Adipose tissue (tissue), 3 donors: ENCODE data around the gene OR6S1. TPM values are rescaled to one million over a fixed set of nuclear protein-coding genes. Genes with fewer than 3 reads are reported as not detected.
"Not testable (repeated sequence)": the region's sequence is repeated elsewhere in the genome, so short reads cannot be mapped to it uniquely, and the experiment has no call there.

Experiments
- H3K27ac ChIP-seq: one replicate; pipeline ENCODE4 v1.5.1; 2013; ENCODE audit warnings: low read depth, low read length
- WGBS, 3 donors: extraction: QIAGEN DNeasy Blood & Tissue Kit; methylation state at CpG; one replicate each; pipeline ENCODE4 v1.1.7; 2013; 5-methylcytosine and 5-hydroxymethylcytosine counted together
- polyA plus RNA-seq, 3 donors: library from polyadenylated mRNA; stranded (reverse); fragments of 200-250 nt; gene quantifications; one replicate each; pipeline ENCODE4 v1.2.3, GENCODE V29; 2013
- donor health status: healthy with polysubstance abuse.
- donor health status: Bipolar disorder and iron deficiency.
- donor health status: healthy.

Gene OR6S1
- polyA plus RNA-seq, 3 donors, result not detected

DNA sequence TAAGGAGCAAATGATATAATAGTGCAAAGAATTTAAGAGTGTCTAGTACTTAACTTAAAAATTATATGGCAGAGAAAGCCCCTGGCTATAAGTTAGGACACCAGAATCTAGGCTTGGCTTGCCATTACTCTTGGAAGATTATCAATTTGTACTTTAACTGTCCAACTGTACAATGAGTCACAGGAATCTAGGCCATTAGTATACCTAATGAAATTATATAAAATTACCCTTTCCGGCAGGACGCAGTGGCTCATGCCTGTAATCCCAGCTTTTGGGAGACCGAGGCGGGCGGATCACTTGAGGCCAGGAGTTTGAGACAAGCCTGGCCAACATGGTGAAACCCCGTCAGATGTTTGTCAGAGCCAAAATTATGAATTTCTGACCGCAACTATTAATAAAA lies 691 bp upstream of the OR6S1 start:
- 84 to 92% (median 90%) methylated on average over 7 of the region's 7 CpGs for WGBS, 3 donors
- no peak overlapping the region for H3K27ac ChIP-seq

DNA sequence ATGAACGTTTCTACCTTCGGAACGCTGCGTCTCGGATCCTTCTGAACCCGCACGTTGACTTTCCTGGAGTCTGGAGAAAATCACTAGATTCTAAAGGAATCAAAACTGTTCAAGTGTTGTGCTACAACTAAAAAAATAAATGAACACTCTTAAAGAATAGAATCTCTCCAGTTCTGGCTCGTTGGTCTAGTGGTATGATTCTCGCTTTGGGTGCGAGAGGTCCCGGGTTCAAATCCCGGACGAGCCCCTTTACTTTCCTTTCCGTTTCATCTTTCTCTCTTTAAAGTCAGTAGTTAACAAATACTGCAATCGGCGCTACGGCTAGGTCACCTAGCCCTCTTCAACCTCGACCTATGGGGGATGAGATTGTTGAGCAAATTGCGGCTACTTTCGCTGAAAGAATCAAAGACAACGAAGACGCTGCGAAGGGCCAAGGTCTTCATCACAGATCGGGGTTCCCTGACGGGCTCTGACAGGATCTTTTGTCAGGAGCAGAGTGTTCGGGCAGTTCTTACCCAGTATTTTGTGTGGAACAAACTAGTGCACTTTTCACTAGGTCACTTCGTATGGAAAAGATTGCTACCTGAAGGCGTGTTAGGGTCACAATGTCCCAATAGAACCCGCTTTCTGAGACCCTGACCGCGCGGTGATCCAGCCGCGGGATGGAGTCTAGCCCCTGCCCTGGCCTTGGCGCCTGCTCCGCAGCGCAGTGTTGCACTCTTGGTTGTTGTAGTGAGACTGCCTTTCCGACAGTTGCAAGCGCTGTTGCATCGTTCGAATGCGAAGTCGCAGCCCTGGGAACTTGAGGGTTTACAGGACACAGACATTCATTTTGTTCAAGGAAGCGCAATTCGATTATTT lies 8.4 kb downstream of the OR6S1 start:
- WGBS, 3 donors, result 3 to 7% (median 6%) methylated on average over 45 of the region's 45 CpGs
- H3K27ac ChIP-seq, result no peak overlapping the region

DNA sequence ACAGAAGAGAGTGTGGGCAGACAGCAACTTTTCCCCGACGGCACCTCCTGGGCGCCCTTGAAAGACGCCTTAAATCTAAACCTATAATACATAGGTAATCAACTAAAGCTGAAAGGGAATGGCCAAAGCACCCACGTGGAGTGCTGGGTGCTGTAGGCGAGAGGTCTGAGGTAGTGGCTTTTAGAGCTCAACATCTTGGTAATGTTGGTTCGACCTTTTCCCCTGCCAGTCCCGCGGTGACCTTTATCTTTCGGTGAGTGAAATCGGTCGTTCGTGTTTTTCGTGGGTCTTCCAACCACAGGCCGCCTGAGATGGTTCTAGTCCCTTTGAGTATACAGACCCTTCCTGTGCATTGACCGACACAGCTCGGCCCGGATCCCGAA lies 9.1 kb downstream of the OR6S1 start:
- H3K27ac ChIP-seq, result no peak overlapping the region
- 1 to 2% (median 1%) methylated on average over 19 of the region's 19 CpGs for WGBS, 3 donors

DNA sequence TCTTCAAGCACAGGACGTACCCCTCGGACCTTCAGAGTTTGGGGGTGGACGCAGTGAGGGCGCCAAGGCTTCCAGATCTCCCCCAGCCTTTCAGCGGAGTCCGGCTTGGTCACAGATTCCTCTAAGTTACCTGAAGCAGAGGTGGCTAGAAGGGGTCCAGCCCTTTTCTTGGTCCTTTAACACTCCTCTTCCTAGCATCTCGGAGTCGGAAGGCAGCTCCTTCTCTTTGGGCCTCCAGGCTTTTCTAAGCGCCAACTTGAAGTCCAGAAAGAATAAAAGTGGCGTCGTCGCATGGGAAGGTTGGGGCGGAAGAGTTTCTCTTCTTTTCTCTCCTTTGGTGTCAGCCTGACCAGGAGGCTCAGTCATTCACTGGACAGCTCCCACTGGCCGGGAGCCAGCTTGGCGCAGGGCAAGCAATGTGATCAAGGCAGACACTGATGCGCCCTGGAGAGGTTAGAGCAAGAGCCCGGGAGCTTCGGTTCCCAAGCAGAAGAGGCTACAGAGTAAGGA lies 9.6 kb downstream of the OR6S1 start:
- no peak overlapping the region for H3K27ac ChIP-seq
- WGBS, 3 donors, result 0 to 2% (median 1%) methylated on average over 18 of the region's 18 CpGs

DNA sequence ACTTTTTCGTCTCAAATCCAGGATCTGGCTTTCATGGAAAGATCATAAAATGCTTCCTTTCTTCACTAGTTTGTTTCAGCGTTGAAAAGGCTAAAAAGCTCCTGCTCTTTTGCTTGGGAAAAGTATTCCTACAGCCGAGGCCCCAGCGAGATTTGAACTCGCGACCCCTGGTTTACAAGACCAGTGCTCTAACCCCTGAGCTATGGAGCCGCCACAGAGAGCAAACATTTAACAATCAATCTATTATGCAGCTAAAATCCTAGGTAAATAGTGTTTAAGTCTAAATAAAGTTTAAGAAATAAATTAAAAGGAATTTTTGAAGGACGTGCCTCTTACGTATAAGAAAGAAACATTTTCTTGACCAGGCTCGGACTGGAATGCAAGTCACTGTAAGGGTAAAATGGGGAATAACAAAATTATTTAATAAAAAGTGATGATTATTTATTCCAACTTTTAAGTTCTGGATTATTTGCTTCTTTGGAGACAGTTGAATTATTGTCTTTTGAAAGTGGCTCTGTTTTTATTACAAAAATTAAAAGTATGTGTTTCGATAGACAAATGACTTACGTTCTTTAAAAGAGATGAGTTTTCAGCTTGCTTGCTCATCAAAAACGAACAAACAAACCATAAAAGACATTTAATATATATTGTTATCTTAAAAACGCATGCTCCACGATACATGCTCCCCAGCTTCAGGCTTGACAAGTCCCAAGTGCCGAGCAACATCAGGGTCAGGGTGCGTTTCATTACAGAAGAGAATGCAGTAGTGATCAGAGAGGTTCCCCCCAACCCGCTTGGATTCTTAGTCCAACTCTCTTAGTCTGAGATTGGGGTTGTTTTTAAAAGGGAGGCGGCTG lies 10.2 kb downstream of the OR6S1 start:
- H3K27ac ChIP-seq, result no peak overlapping the region
- 2% methylated on average over 19 of the region's 19 CpGs for WGBS, 3 donors

DNA sequence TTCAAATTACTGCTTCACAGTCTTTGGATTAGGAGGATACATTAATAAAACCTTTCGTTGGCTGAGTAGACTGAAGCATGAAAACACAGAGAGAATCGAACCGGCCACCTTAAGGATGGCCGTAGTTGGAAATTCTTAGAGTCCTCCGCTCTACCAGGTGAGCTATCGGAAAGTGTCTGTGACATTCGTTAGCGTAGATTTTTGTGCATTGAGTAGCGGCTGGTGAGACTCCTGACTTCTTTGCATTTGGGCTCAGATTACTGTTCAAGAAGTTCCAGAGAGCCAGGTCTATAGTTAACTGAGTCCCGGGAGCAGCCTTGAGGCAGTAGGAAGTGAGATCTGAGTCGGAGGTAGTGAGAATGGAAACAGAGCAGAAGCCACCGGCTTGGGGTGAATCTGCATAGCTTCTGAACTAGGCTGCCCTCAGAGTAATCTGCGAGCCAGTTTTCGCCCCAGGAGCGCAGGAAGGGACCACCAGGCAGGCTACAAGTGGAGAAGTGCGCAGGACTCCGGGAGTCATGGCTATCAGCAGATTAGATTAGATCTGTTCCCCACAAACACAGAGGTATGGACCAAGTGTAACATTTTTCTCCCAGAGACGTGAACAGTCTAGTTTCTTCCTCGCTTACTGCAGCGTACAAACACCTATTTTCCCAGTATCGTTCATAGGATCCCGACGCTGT lies 11.0 kb downstream of the OR6S1 start:
- WGBS, 3 donors, result 3 to 4% (median 3%) methylated on average over 23 of the region's 23 CpGs
- H3K27ac ChIP-seq, result no peak overlapping the region

DNA sequence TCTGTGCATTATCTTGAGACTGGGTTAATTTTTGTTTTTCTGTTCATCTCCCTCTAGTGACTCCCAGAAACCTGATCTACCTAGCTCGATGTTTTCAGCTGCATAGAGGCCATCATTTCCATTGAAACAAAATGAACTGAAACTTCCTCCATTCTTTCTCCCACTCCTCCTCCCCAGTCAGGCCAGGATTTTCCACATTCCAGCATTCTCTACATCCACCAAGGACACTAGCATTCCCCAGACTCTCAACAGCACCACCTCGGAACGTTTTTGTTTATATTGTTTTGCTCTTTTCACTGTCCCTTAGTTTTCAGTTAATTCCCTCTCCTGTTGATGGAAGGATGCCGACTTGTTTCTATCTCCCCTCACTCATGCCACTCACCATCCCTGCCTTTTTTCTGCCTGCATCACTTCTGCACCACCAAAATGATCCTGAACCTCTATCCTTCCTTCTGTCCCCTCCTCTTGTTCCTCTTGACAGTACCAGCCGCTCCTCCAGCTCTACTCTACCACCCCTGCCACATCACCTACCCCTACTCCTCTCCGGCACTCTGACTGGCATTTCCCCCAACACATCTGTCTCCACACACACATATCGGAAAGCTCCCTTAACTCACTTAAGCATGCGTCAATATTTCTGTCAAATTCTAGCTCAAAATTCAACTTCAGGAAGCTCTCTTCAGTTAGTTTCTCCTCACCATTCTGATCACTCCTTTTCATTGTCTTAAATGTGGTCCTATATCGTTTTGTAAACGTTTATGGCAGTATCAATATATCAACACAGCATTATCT lies 13.2 kb downstream of the OR6S1 start:
- H3K27ac ChIP-seq, result no peak overlapping the region
- WGBS, 3 donors, result 32 to 57% (median 44%) methylated on average over 10 of the region's 10 CpGs

DNA sequence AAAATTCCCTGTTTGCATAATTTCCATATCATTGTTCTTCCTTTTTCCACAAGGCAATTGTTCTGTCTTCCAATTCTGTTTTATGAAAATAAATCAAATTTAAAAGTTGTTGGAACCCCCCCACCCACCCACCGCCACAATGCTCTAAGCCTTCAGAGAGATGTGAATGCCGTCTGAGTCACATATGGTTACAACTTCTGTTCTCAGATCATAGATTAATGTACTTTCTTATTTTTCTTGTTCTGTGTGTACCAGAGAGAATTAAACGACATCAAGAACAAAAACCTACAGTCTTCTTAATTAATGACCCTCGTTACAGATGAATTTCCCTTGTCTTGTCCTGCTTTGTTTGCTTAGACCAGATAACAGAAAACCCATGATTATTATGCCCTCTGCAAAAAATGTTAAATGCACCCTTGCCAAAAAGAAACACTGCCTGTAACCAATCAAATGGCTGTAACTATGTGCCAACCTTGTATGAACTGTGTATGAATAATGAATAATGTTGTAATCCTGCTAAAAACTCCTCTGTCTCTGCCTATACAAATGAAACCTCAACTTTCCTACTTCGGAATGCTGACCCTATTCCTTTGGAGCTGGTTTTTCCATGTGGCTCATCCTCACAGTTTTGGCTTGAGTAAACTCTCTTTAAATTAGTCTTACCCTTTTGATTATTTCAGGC lies 14.0 kb downstream of the OR6S1 start:
- 50 to 64% (median 62%) methylated on average over 5 of the region's 5 CpGs for WGBS, 3 donors
- H3K27ac ChIP-seq, result no peak overlapping the region

DNA sequence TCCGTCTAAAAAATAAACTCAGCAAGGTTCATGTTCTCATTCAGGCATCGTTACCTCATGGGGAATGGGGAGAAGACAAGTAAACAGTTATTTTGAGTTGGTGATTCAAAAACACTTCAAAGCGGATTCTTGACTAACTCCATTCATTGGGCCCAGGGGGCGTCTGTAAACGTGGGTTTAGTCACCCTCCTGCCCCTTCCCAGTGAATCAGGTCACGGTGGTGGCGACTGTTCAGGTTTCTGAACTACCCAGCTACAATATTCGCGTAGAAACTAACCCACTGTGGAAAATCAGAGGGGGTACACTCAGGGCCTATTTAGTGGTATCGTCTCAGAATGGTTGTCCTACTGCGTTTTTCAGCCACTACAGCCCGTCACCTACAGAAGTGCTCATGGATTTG lies 15.2 kb downstream of the OR6S1 start:
- 13 to 30% (median 23%) methylated on average over 12 of the region's 12 CpGs for WGBS, 3 donors
- H3K27ac ChIP-seq, result no peak overlapping the region

DNA sequence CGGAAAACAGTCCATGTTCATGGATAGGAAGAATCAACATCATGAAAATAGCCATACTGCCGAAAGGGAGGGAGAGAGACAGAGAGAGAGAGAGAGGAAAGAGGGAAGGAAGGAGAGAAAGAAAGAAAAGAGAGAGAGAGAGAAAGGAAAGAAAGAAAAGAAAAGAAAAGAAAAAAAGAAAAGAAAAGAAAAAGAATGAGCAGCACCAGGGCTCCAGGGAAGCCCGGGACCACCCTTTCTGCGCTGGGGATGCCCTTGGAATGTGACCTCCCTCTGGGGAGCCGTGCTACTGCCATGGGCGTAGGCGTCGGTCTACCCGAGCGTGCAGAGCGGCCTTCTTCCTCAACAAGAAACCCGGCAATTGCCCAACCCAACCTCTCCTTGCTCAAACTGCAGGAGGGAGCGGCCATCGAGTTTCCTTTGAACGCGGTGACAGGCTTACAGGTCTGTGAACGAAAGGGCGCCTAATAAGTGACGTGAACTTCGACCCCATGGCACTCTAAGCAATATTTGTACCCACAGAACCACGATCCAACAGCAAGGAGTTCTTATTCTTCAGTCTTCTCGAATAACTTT lies 16.9 kb downstream of the OR6S1 start:
- H3K27ac ChIP-seq, result no peak overlapping the region
- 5 to 8% (median 7%) methylated on average over 22 of the region's 22 CpGs for WGBS, 3 donors

DNA sequence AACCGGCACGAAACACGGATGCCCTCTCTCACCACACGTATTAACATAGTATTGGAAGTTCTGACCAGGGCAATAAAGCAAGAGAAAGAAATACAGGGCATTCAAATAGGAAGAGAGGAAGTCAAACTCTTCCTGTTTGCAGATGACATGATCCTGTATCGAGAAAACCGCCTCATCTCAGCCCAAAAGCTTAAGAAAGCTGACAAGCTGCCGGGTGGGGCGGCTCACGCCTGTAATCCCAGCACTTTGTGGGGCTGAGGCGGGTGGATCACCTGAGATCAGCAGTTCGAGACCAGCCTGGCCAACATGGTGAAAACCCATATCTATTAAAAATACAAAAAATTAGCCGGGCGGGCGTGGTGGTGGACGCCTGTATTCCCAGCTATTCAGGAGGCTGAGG lies 17.7 kb downstream of the OR6S1 start:
- H3K27ac ChIP-seq, result no peak overlapping the region
- 42 to 45% (median 44%) methylated on average over 15 of the region's 15 CpGs for WGBS, 3 donors

DNA sequence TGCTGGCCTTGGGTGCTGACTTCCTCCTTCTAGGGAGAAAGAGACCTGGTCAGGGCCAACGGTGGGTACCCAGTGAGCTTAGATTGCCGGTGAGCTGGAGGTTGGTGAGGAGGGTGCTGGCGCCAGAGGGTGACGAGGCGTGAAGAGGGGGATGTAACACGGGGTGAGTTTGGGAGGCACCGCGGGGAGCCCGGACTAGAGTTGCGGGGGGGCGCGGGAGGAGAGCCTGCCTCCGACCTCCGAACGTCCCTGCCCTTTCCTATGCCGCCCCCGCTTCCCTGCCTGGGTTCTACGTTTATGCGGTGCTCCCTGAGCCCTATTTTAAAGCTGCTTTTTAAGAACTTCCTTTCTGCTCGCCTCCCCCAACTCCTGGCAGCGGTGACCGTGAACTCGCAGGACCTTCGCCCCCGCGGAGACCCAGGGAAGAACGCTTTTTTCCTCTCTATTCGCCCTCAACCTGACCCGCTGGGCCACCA lies 18.6 kb downstream of the OR6S1 start:
- WGBS, 3 donors, result 11 to 26% (median 14%) methylated on average over 26 to 29 of the region's 29 CpGs
- H3K27ac ChIP-seq, result no peak overlapping the region

DNA sequence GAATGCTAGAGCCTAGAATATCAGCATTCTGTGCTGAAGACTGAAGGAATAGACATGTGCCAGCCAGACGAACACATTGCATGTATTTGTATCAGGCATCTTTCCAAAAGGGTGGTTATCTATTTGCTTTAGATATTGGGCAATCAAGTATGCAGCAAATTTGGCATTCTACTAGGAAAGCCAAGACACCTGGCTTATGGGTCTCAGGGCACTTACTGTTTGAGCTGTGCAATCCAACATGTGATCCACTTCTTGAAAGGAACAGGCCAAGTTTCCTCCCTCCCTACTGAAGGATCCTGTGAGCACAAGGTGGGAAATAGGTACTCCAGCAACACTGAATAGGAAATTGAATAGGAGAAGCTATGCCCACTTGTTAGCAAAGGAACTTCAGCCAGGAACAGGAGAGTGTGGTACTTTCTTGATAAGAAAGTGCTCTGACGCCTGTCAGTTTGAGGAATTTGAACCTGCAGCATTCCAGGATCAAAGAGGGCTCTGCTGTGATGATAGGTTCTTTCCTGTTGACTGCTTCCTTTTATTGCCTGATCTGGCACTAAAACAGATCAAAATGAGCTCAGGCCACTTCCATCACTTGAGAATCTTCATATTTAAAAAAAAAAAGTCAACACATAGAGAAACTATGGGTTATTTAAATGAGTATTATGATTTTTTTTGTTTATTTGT lies 20.6 kb downstream of the OR6S1 start:
- H3K27ac ChIP-seq, result no peak overlapping the region
- WGBS, 3 donors, result 34 to 63% (median 55%) methylated on average over 2 of the region's 2 CpGs

DNA sequence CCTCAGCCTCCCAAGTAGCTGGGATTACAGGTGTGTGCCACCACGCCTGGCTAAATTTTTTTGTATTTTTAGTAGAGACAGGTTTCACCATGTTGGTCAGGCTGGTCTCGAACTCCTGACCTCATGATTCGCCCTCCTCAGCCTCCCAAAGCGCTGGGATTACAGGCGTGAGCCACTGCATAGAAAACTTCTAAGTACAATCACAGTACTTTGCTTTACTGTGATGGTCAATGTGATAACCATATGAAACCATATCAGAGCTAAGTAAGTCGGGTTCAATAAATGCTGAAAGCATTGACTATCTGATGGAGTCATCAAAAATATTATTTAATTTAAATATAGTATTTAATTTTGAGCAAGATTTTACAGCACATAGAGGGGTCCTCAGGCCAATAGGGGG lies 21.8 kb downstream of the OR6S1 start:
- H3K27ac ChIP-seq, result not testable (repeated sequence)
- 88 to 92% (median 90%) methylated on average over 6 of the region's 6 CpGs for WGBS, 3 donors

DNA sequence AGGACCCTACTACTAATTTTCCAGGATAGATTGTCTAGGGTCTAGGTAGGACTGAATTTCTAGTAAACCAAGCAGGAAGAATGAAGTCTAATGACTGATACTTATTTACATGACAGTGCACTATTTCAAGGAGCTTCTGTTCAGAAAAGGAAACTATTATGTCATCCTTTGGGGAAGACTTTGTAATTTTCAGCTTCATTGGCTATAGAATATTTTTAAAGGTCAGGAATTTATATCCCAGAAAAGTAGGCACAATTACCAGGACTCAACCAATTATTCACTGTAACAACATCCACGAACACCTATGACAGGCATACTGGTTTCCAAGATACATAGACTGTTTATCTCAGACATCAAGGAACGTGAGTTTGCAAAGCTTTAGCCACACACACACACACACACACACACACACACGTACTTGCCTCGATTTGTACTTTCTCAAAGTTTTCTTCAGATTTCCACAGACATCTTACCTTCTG lies 23.2 kb downstream of the OR6S1 start:
- 44 to 54% (median 47%) methylated on average over 4 of the region's 4 CpGs for WGBS, 3 donors
- no peak overlapping the region for H3K27ac ChIP-seq

DNA sequence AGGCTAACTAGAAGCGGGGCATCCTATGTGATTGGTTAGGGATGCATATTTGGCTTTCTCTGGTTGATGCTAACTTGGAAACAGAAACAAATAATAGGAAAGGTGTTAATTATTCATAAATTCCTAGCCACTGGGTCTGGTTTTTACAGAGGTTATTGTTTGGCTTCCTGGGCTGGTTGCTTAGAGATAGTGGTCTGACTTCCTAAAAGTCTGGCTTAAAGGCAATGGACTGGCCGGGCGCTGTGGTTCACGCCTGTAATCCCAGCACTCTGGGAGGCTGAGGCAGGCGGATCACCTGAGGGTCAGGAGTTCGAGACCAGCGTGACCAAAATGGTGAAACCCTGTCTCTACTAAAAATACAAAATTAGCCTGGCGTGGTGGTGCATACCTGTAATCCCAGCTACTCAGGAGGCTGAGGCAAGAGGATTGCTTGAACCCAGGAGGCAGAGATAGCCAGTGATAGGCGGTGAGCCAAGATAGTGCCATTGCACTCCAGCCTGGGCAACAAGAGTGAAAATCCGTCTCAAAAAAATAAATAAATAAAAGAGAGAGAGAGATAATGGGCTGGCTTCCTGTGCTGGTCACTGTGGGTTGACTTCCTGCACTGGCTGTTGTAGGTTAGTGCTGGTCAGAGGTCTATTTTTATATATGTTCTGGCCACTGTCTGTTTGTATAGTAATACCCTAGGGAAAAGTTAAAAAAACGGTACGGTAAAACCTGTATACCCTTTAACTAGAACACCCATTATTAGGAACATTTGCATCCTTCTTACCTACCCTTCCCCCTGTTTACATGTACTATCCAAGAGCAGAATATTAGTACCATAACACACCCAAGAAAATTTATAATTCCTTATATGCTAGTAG lies 24.1 kb downstream of the OR6S1 start:
- WGBS, 3 donors, result 79 to 82% (median 80%) methylated on average over 12 of the region's 12 CpGs
- H3K27ac ChIP-seq, result no peak overlapping the region
